ENCODE data around the gene DSC3. TPM values are rescaled to one million over a fixed set of nuclear protein-coding genes. Genes with fewer than 3 reads are reported as not detected.

Gene DSC3
- total and polyA plus RNA-seq, 12 donors, result 0.08 to 4.7 (median 0.35) TPM

DNA sequence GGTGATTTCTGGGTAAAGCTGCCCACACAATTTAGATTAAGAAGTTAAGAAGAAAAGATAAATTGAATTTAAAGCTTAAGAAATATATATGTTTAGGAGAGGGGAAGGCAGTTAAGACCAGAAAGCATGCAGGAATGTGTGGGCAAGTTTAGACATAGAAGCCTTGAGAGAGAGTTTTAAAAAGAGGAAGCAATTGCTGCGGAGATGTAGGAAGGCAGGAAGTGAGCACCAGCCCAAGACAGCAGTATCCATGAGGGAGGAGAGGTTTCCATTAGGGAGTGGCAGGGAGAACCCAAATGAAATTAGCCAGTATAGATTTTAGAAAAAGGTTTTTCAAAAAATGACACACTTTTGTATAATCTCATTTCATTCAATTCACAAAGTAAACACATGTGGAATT lies 35.3 kb upstream of the DSC3 start:
- Histone ChIP-seq H3K27me3 (no peaks in the 10 kb centered on the region), H3K27ac (no peak overlapping the region), H3K4me3 (no peak overlapping the region), H3K4me1 (replicated peaks in 1 of 2) (no peaks in the 10 kb centered on the region), H3K36me3 (replicated peaks in 1 of 2) (no peaks in the 10 kb centered on the region), H3K9me3 (replicated peaks in 1 of 3) (no peaks in the 10 kb centered on the region)
- intact Hi-C loops (cut with DNase I), result no loop called here
- 62 to 86% (median 72%) methylated on average over 1 of the region's 1 CpG for WGBS, 4 donors
- DNase-seq, result no peak
- no peak for TF ChIP-seq POLR2A (IDR thresholded peaks at IDR 0.05)
- TF ChIP-seq, protein P1, sequence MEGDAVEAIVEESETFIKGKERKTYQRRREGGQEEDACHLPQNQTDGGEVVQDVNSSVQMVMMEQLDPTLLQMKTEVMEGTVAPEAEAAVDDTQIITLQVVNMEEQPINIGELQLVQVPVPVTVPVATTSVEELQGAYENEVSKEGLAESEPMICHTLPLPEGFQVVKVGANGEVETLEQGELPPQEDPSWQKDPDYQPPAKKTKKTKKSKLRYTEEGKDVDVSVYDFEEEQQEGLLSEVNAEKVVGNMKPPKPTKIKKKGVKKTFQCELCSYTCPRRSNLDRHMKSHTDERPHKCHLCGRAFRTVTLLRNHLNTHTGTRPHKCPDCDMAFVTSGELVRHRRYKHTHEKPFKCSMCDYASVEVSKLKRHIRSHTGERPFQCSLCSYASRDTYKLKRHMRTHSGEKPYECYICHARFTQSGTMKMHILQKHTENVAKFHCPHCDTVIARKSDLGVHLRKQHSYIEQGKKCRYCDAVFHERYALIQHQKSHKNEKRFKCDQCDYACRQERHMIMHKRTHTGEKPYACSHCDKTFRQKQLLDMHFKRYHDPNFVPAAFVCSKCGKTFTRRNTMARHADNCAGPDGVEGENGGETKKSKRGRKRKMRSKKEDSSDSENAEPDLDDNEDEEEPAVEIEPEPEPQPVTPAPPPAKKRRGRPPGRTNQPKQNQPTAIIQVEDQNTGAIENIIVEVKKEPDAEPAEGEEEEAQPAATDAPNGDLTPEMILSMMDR (IDR thresholded peaks at IDR 0.05), result no peak

GRCh38 chr18:31072175-31072574 lies 29.6 kb upstream of the DSC3 start:
- Histone ChIP-seq H3K27ac (no peak overlapping the region), H3K4me1 (replicated peaks in 1 of 2) (no peaks in the 10 kb centered on the region), H3K9me3 (replicated peaks in 1 of 3) (no peaks in the 10 kb centered on the region), H3K4me3 (no peak overlapping the region), H3K36me3 (replicated peaks in 1 of 2) (no peaks in the 10 kb centered on the region), H3K27me3 (no peaks in the 10 kb centered on the region)
- 78 to 83% (median 80%) methylated on average over 4 of the region's 4 CpGs for WGBS, 4 donors
- intact Hi-C loops (cut with DNase I), result no loop called here
- TF ChIP-seq POLR2A (IDR thresholded peaks at IDR 0.05), result no peak
- TF ChIP-seq, protein P1 (IDR thresholded peaks at IDR 0.05), result no peak
- no peak for DNase-seq

GRCh38 chr18:31070206-31070605 lies 27.7 kb upstream of the DSC3 start:
- Histone ChIP-seq H3K27me3 (no peaks in the 10 kb centered on the region), H3K4me3 (no peak overlapping the region), H3K36me3 (replicated peaks in 1 of 2) (no peaks in the 10 kb centered on the region), H3K9me3 (replicated peaks in 1 of 3) (no peaks in the 10 kb centered on the region), H3K27ac (no peak overlapping the region), H3K4me1 (replicated peaks in 1 of 2) (no peaks in the 10 kb centered on the region)
- TF ChIP-seq, protein P1 (IDR thresholded peaks at IDR 0.05), result no peak
- TF ChIP-seq POLR2A (IDR thresholded peaks at IDR 0.05), result no peak
- 46 to 66% (median 54%) methylated on average over 3 of the region's 3 CpGs for WGBS, 4 donors
- intact Hi-C loops (cut with DNase I), result no loop called here
- no peak for DNase-seq

- TF ChIP-seq, protein P1 (IDR thresholded peaks at IDR 0.05), result no peak
- no peak for TF ChIP-seq POLR2A (IDR thresholded peaks at IDR 0.05)
- intact Hi-C loops (cut with DNase I), result no loop called here
- 82 to 95% (median 93%) methylated on average over 1 of the region's 1 CpG for WGBS, 4 donors
- H3K27me3 ChIP-seq, result no peaks in the 10 kb centered on the region
- H3K27ac ChIP-seq, result no peak overlapping the region
- no peak for DNase-seq
- no peaks in the 10 kb centered on the region for H3K9me3 ChIP-seq (replicated peaks in 1 of 3)
- H3K36me3 ChIP-seq (replicated peaks in 1 of 2), result no peaks in the 10 kb centered on the region
- no peak overlapping the region for H3K4me3 ChIP-seq
- no peaks in the 10 kb centered on the region for H3K4me1 ChIP-seq (replicated peaks in 1 of 2)
These were observed 23.7 kb upstream of the DSC3 start for GRCh38 chr18:31066266-31066665.
